ENCODE data around the gene CCT3. TPM values are rescaled to one million over a fixed set of nuclear protein-coding genes. Genes with fewer than 3 reads are reported as not detected.

The CCT3 gene
- total RNA-seq, 2 experiments from 2014 or later: 297 to 406 TPM

DNA sequence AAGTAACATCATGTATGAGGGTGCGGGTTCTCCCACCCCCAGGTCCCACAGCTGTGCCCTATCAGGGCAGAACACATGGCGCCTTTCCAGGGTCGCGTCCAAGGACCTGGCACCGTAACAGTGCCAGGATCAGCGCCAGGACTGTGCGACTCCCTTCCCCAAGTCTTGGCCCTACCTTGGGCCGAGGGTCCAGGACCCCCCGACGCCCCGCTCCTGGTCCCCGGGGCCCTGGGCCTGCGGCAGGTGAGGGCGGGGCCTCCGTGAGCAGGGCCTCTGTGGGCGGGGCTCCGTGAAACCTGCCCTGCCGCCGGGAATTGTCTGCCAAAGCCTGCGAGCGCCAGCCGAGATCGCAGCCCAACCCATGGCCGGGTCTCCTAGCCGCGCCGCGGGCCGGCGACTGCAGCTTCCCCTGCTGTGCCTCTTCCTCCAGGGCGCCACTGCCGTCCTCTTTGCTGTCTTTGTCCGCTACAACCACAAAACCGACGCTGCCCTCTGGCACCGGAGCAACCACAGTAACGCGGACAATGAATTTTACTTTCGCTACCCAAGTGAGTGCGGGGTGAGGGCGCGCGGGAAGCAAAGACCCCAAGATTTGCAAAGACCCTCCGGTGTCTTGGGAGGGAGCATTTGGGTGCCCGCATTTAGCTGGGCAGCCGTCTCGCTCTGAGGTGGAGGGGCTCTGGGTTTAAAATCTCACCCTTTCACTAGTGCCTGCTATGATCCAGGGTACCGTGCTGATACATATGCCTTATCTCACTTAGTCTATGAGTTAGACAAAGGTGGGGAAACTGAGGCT lies 31.0 kb upstream of the CCT3 start, which contains the start of gene RHBG:
Gene RHBG, plus strand, starts transcription at position 323 of the 796 bp plus-strand sequence. Its CDS starts 39 bp downstream, at position 362.
- Mint-ChIP-seq H3K27ac (no peak within 1 kb of the TSS), H3K4me1 (peaks cover 2% of the 10 kb centered on the region), H3K27me3 (peaks cover 23% of the 10 kb centered on the region), H3K9me3 (ENCODE audit: low read depth) (no peaks in the 10 kb centered on the region), H3K36me3 (ENCODE audit: low read depth) (no peaks in the 10 kb centered on the region), H3K4me3 (peak within 1 kb of the TSS; percentile 47)
- DNase-seq (peak; percentile 35), ATAC-seq (peak; percentile 51)
- POLR2A ChIA-PET: no interaction called here
- intact Hi-C loops (cut with DNase I, micrococcal nuclease): loop anchor here in 1 of 2 experiments (2.0 kb wide), 1 partner anchor 20 kb away; no protein-coding TSS in a partner anchor
- CTCF ChIA-PET: interaction anchor here (0.6 to 1.4 kb wide), 2 partner anchors 16 to 253 kb away, joined by 3 to 7 read pairs; no protein-coding TSS in a partner anchor

DNA sequence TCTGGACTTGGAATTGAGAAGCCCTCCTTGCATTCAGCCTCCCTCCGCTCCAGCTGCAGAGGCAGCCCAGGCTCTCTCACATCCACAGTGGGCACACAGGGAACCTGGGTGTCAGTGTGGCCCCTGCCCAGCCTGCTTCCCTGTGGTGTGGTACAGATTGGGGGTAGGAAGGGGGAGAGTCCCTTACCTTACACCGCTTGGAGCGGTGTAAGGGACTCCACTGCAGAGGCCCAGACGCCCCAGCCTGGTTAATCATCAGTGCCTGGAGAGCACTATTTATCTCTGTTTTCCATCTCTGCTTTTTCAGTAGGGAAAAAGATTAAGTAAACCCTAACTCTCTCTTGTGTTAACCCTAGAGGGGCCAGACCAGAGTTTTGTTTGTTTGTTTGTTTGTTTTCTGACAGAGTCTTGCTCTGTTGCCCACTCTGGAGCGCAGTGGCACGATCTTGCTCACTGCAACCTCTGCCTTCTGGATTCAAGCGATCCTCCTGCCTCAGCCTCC lies 30.1 kb upstream of the CCT3 start:
- peaks cover 2% of the 10 kb centered on the region for H3K4me1 Mint-ChIP-seq
- no peak overlapping the region for H3K4me3 Mint-ChIP-seq
- H3K9me3 Mint-ChIP-seq (ENCODE audit: low read depth): no peaks in the 10 kb centered on the region
- intact Hi-C loops (cut with DNase I, micrococcal nuclease): loop anchor here in 1 of 2 experiments (2.0 kb wide), 1 partner anchor 19 kb away; no protein-coding TSS in a partner anchor
- CTCF ChIA-PET: no interaction called here
- no peak for DNase-seq
- no peak overlapping the region for H3K27ac Mint-ChIP-seq
- no peak for ATAC-seq
- no peaks in the 10 kb centered on the region for H3K36me3 Mint-ChIP-seq (ENCODE audit: low read depth)
- POLR2A ChIA-PET: no interaction called here
- peaks cover 26% of the 10 kb centered on the region for H3K27me3 Mint-ChIP-seq

DNA sequence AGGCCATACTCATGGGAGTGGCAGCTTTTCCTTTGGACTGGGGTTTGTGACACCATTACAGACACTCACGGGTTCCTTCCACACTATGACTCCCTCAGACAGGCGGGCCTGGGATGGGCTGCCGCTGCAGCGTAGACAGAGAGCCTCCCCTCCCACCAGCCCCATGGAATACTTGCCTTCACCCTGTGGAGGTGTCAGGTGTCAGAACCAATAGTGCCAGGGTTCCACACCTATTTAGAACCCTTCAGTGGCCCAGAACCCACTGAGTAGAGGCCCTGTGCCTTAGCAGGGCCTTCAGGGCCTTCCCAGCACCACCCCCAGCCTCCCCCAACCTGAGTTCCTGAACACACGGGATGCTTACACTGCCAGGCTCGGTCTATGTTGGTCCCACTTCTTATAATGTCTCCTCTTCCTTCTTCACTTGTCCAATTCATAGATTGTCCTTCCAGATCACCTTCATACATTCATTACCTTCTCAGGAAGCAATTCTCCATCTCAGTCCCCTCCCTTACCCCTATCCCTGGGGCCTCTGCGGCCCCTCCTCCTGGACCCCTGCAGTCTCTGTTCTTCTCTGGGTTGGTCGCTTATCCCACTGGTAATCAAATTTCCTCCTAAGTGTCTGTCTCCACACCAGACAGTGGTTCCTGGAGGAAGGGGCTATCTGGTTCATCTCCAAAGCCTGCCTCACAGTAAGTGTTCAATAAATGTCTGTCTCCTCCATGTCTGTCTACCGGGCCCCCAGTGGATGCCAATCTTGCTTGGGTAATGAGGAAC lies 29.5 kb upstream of the CCT3 start:
- no peak for DNase-seq
- no peak overlapping the region for H3K4me3 Mint-ChIP-seq
- ATAC-seq: no peak
- H3K36me3 Mint-ChIP-seq (ENCODE audit: low read depth): no peaks in the 10 kb centered on the region
- peaks cover 24% of the 10 kb centered on the region for H3K27me3 Mint-ChIP-seq
- no peaks in the 10 kb centered on the region for H3K9me3 Mint-ChIP-seq (ENCODE audit: low read depth)
- ChIA-PET CTCF (no interaction called here), POLR2A (no interaction called here)
- no peak overlapping the region for H3K27ac Mint-ChIP-seq
- intact Hi-C loops (cut with DNase I, micrococcal nuclease): loop anchor here in 1 of 2 experiments (2.0 kb wide), 1 partner anchor 19 kb away; no protein-coding TSS in a partner anchor
- H3K4me1 Mint-ChIP-seq: peaks cover 2% of the 10 kb centered on the region

DNA sequence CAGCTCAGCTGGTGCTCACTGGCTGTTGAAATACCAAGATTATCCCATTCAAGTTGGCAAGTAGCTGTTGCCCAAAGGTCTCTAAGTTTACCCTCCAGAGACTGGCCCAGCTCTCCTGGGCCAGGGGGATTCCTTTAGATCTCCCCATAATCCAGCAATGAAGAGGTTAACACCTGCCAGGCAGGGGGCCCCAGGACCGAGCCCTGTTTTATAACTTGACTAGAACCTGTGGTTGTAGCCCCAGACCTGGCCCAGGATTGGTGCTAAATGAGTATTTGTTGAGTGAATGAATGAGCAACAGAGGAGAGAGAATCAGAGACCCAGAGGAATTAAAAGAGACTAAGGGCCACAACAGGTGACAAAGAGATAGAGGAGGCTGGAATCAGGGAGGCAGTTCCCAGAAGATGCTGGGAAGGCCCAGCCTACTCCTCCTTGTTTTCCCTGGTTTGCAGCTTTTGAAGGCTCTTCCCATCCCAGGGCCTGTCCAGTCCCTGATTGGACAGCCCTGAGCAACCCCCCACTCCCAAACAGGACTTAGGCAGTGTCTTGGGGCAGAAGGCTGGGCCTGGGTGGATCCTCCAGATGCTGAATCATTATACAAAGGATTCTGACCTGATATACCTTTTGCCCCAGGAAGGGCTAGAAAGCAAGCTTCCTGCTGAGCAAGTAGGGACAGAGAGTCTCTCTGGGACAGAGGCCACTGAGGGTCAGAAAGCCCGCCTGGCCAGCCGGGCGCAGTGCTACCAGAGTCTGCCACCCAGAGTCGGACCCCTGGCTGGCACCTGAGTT lies 28.5 kb upstream of the CCT3 start:
- ATAC-seq: no peak

DNA sequence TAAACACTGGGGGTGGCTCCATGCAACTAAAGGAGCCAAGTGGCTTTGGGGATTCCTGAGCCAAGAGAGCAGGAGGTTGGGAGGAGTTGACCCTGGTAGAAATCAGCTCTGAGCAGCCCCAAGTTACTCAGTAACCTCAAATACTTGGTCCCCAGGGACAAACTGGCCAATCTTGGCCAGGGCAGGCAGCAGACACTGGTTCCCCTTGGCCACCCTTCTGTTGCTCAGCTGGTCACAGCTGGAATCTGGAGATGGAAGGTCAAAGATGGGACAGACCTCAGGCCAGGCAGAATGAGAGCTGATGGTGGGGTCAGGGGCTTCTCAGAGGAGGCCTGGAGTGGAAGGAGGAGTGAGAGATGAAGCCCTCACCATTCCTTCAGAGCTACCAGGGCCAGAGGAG lies 27.7 kb upstream of the CCT3 start:
- ChIA-PET POLR2A (no interaction called here), CTCF (interaction anchor here (0.8 to 1.1 kb wide), 4 partner anchors 9 to 146 kb away, joined by 3 to 4 read pairs (median 3); no protein-coding TSS in a partner anchor)
- DNase-seq: no peak
- H3K27ac Mint-ChIP-seq: no peak overlapping the region
- ATAC-seq: no peak
- peaks cover 20% of the 10 kb centered on the region for H3K27me3 Mint-ChIP-seq
- no peak overlapping the region for H3K4me3 Mint-ChIP-seq
- no peaks in the 10 kb centered on the region for H3K36me3 Mint-ChIP-seq (ENCODE audit: low read depth)
- peaks cover 2% of the 10 kb centered on the region for H3K4me1 Mint-ChIP-seq
- no peaks in the 10 kb centered on the region for H3K9me3 Mint-ChIP-seq (ENCODE audit: low read depth)
- intact Hi-C loops (cut with DNase I, micrococcal nuclease): no loop called here

More for the DNA sequence above, 28.5 kb upstream of the CCT3 start:
- H3K4me3 Mint-ChIP-seq: no peak overlapping the region
- ChIA-PET CTCF (interaction anchor here (1.0 to 1.1 kb wide), 3 partner anchors 10 to 80 kb away, joined by 3 to 4 read pairs (median 3); no protein-coding TSS in a partner anchor), POLR2A (interaction anchor here (0.6 kb wide), 1 partner anchor 207 kb away, joined by 3 read pairs; no protein-coding TSS in a partner anchor)
- H3K36me3 Mint-ChIP-seq (ENCODE audit: low read depth): no peaks in the 10 kb centered on the region
- H3K9me3 Mint-ChIP-seq (ENCODE audit: low read depth): no peaks in the 10 kb centered on the region
- no peak for DNase-seq
- no peak overlapping the region for H3K27ac Mint-ChIP-seq
- intact Hi-C loops (cut with DNase I, micrococcal nuclease): no loop called here
- peaks cover 2% of the 10 kb centered on the region for H3K4me1 Mint-ChIP-seq
- peaks cover 20% of the 10 kb centered on the region for H3K27me3 Mint-ChIP-seq

DNA sequence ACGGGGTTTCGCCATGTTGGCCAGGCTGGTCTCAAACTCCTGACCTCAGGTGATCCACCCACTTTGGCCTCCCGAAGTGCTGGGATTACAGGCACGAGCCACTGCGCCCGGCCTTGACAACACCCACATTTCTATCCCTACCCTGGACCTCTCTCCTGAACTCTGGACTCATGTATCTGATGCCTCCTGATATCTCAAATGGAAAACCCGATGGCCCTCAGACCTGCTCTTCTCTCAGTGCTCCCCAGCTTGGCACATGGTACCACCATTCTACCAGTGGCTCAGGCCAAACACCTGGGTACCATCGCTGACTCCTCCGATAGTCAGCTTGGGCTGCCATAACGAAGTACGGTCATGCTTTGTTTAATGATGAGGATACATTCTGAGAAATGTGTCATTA lies 22.4 kb upstream of the CCT3 start:
- ChIA-PET POLR2A (no interaction called here), CTCF (interaction anchor here (0.7 to 3.5 kb wide), 3 partner anchors 18 to 387 kb away, joined by 3 to 27 read pairs (median 6); no protein-coding TSS in a partner anchor)
- peaks cover 8% of the 10 kb centered on the region for H3K4me1 Mint-ChIP-seq
- no peaks in the 10 kb centered on the region for H3K36me3 Mint-ChIP-seq (ENCODE audit: low read depth)
- H3K27ac Mint-ChIP-seq: no peak overlapping the region
- intact Hi-C loops (cut with DNase I, micrococcal nuclease): loop anchor here in 1 of 2 experiments (2.0 kb wide), 1 partner anchor 16 kb away; no protein-coding TSS in a partner anchor
- peaks cover 17% of the 10 kb centered on the region for H3K27me3 Mint-ChIP-seq
- H3K4me3 Mint-ChIP-seq: no peak overlapping the region
- no peak for ATAC-seq
- no peak for DNase-seq
- H3K9me3 Mint-ChIP-seq (ENCODE audit: low read depth): no peaks in the 10 kb centered on the region

DNA sequence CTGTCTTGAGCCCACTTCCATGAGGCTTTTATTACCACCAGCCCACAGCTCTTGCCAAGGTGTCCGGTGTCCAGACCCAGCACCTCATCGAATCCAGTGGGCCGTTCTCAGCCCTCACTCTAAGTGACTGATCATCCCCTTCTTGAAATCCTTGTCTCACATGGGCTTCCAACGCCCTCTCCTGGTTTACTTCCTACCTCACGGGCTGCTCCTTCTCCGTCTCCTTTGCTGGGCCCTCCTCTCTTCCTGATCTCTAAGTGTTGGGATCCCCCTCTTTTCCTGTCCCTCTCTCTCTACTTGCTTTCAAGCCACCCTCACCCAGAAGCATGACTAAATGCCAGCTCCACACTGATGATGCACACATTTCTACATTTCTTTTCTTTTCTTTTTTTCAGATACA lies 21.9 kb upstream of the CCT3 start:
- no peak overlapping the region for H3K27ac Mint-ChIP-seq
- H3K36me3 Mint-ChIP-seq (ENCODE audit: low read depth): no peaks in the 10 kb centered on the region
- peaks cover 8% of the 10 kb centered on the region for H3K4me1 Mint-ChIP-seq
- intact Hi-C loops (cut with DNase I, micrococcal nuclease): loop anchor here in 1 of 2 experiments (2.0 kb wide), 1 partner anchor 17 kb away; no protein-coding TSS in a partner anchor
- H3K9me3 Mint-ChIP-seq (ENCODE audit: low read depth): no peaks in the 10 kb centered on the region
- CTCF ChIA-PET: interaction anchor here (0.7 to 3.5 kb wide), 5 partner anchors 12 to 388 kb away, joined by 3 to 27 read pairs (median 8); no protein-coding TSS in a partner anchor
- no peak overlapping the region for H3K4me3 Mint-ChIP-seq
- peaks cover 14% of the 10 kb centered on the region for H3K27me3 Mint-ChIP-seq
- DNase-seq (no peak), ATAC-seq (no peak)
- POLR2A ChIA-PET: interaction anchor here (1.0 kb wide), 1 partner anchor 141 kb away, joined by 3 read pairs; no protein-coding TSS in a partner anchor

DNA sequence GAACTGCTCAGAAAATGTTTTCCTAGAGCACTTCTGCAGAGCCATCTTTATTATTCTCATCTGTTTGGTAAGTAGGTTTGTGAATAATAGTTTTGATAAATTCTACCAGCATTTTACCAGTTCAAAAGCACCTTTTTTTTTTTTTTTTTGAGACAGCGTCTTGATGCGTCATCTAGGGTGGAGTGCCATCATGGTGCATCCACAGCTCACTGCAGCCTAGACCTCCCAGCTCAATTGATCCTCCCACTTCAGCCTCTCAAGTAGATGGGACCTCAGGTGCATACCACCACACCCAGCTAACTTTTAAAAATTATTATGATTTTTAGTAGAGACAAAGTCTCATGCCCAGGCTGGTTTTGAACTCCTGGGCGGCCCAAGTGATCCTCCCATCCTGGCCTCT lies 21.2 kb upstream of the CCT3 start:
- no peak overlapping the region for H3K4me3 Mint-ChIP-seq

DNA sequence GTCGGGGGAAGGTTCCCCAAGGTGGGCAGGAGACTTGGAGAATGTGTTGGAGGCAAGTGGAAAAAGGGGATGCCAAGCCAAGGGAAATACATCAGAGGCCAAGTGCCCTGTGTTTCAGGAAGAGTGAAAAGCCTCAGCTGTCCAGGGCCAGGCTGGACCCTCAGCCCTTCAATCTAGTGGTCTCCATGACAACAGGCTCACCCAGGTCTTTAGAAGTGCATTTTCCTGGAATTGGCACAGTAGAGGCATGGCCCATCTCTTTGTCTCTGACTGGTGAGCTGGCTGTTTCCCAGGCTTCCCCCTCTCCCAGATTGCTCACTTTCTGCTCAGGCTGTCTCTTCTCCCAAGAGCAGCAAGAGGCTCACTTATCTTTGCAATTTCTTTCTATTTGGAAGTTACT lies 20.5 kb upstream of the CCT3 start:
- H3K27me3 Mint-ChIP-seq: peaks cover 6% of the 10 kb centered on the region
- no peak overlapping the region for H3K4me3 Mint-ChIP-seq
- intact Hi-C loops (cut with DNase I, micrococcal nuclease): no loop called here
- H3K4me1 Mint-ChIP-seq: peaks cover 8% of the 10 kb centered on the region
- H3K9me3 Mint-ChIP-seq (ENCODE audit: low read depth): no peaks in the 10 kb centered on the region
- DNase-seq (no peak), ATAC-seq (no peak)
- no peaks in the 10 kb centered on the region for H3K36me3 Mint-ChIP-seq (ENCODE audit: low read depth)
- ChIA-PET CTCF (interaction anchor here (0.5 to 3.5 kb wide), 13 partner anchors 11 to 1270 kb away, joined by 3 to 27 read pairs (median 4); no protein-coding TSS in a partner anchor), POLR2A (interaction anchor here (0.6 kb wide), 1 partner anchor 1637 kb away, joined by 4 read pairs; no protein-coding TSS in a partner anchor)
- no peak overlapping the region for H3K27ac Mint-ChIP-seq

More for the DNA sequence above, 21.2 kb upstream of the CCT3 start:
- no peak overlapping the region for H3K27ac Mint-ChIP-seq
- intact Hi-C loops (cut with DNase I, micrococcal nuclease): no loop called here
- no peaks in the 10 kb centered on the region for H3K9me3 Mint-ChIP-seq (ENCODE audit: low read depth)
- no peak for ATAC-seq
- no peaks in the 10 kb centered on the region for H3K36me3 Mint-ChIP-seq (ENCODE audit: low read depth)
- no peak for DNase-seq
- peaks cover 9% of the 10 kb centered on the region for H3K27me3 Mint-ChIP-seq
- ChIA-PET POLR2A (interaction anchor here (0.6 to 1.0 kb wide), 2 partner anchors 142 to 1638 kb away, joined by 3 to 4 read pairs; no protein-coding TSS in a partner anchor), CTCF (interaction anchor here (0.5 to 3.5 kb wide), 12 partner anchors 11 to 1271 kb away, joined by 3 to 27 read pairs (median 4); no protein-coding TSS in a partner anchor)
- H3K4me1 Mint-ChIP-seq: peaks cover 8% of the 10 kb centered on the region

DNA sequence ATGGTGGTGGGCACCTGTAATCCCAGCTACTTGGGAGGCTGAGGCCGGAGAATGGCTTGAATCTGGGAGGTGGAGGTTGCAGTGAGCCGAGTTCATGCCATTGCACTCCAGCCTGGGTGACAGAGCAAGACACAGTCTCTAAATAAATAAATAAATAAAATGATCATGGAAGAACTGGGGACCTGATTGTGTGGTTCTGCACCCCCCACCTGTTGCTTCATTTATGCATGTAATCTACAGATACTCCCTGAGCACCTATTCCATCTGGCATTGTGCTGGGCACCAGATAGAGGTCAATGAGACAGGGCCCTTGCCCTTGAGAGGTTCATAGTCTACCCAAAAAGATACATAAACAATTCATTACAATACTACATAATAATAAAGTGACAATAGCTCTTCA lies 19.9 kb upstream of the CCT3 start:
- intact Hi-C loops (cut with DNase I, micrococcal nuclease): no loop called here
- Mint-ChIP-seq H3K4me3 (no peak overlapping the region), H3K4me1 (peaks cover 8% of the 10 kb centered on the region), H3K27ac (no peak overlapping the region), H3K36me3 (ENCODE audit: low read depth) (no peaks in the 10 kb centered on the region), H3K9me3 (ENCODE audit: low read depth) (no peaks in the 10 kb centered on the region), H3K27me3 (peaks cover 6% of the 10 kb centered on the region)
- ATAC-seq (no peak), DNase-seq (no peak)
- ChIA-PET POLR2A (no interaction called here), CTCF (interaction anchor here (0.5 to 3.5 kb wide), 9 partner anchors 13 to 266 kb away, joined by 3 to 27 read pairs (median 4); no protein-coding TSS in a partner anchor)
